Measurements from ENCODE around the gene RTKN2.
"Not testable (repeated sequence)": the region's sequence is repeated elsewhere in the genome, so short reads cannot be mapped to it uniquely, and the experiment has no call there.

The RTKN2 gene

GRCh38 chr10:62259456-62259855 is 9.2 kb downstream of the RTKN2 start:
- DNase-seq (ENCODE audit: low read depth in 2 of 2): no peak

GRCh38 chr10:62258926-62259325 is 9.7 kb downstream of the RTKN2 start:
- no peak for DNase-seq (ENCODE audit: low read depth in 2 of 2)

- DNase-seq (ENCODE audit: low read depth in 2 of 2): no peak
Measured at GRCh38 chr10:62253704-62254103, 14.9 kb downstream of the RTKN2 start.

- no peak for DNase-seq (ENCODE audit: low read depth in 2 of 2)
Measured at GRCh38 chr10:62252051-62252450, 16.6 kb downstream of the RTKN2 start.

- no peak for DNase-seq (ENCODE audit: low read depth in 2 of 2)
Measured at GRCh38 chr10:62250594-62251198, 17.9 kb downstream of the RTKN2 start.

GRCh38 chr10:62249957-62250356 is 18.7 kb downstream of the RTKN2 start:
- DNase-seq (ENCODE audit: low read depth in 2 of 2): no peak

GRCh38 chr10:62248465-62248864 is 20.2 kb downstream of the RTKN2 start:
- no peak for DNase-seq (ENCODE audit: low read depth in 2 of 2)

- peak; percentile 2 to 5 for DNase-seq (ENCODE audit: low read depth in 2 of 2)
Measured at GRCh38 chr10:62244785-62245467, 23.7 kb downstream of the RTKN2 start.

- DNase-seq (ENCODE audit: low read depth in 2 of 2): no peak
Measured at GRCh38 chr10:62244088-62244487, 24.6 kb downstream of the RTKN2 start.

GRCh38 chr10:62243647-62243997 is 25.0 kb downstream of the RTKN2 start:
- no peak for DNase-seq (ENCODE audit: low read depth in 2 of 2)

GRCh38 chr10:62242965-62243646 is 25.5 kb downstream of the RTKN2 start:
- not testable (repeated sequence) for DNase-seq (ENCODE audit: low read depth in 2 of 2)

GRCh38 chr10:62241521-62241920 is 27.1 kb downstream of the RTKN2 start:
- DNase-seq (ENCODE audit: low read depth in 2 of 2): not testable (repeated sequence)

- no peak for DNase-seq (ENCODE audit: low read depth in 2 of 2)
Measured at GRCh38 chr10:62239994-62240393, 28.6 kb downstream of the RTKN2 start.

- no peak for DNase-seq (ENCODE audit: low read depth in 2 of 2)
Measured at GRCh38 chr10:62238880-62239279, 29.8 kb downstream of the RTKN2 start.

GRCh38 chr10:62237966-62238365 is 30.7 kb downstream of the RTKN2 start:
- DNase-seq (ENCODE audit: low read depth in 2 of 2): no peak

- DNase-seq (ENCODE audit: low read depth in 2 of 2): no peak
Measured at GRCh38 chr10:62237506-62237905, 31.1 kb downstream of the RTKN2 start.

GRCh38 chr10:62234077-62234605 is 34.5 kb downstream of the RTKN2 start:
- no peak for DNase-seq (ENCODE audit: low read depth in 2 of 2)

- DNase-seq (ENCODE audit: low read depth in 2 of 2): no peak
Measured at GRCh38 chr10:62233356-62234076, 35.1 kb downstream of the RTKN2 start.

- DNase-seq (ENCODE audit: low read depth in 2 of 2): no peak
Measured at GRCh38 chr10:62231805-62232204, 36.8 kb downstream of the RTKN2 start.

- no peak for DNase-seq (ENCODE audit: low read depth in 2 of 2)
Measured at GRCh38 chr10:62231371-62231770, 37.3 kb downstream of the RTKN2 start.

- DNase-seq (ENCODE audit: low read depth in 2 of 2): no peak
Measured at GRCh38 chr10:62230344-62231121, 38.1 kb downstream of the RTKN2 start.
